ENCODE results near the gene INSR. TPM values are rescaled to one million over a fixed set of nuclear protein-coding genes. Genes with fewer than 3 reads are reported as not detected.

The INSR gene
- total RNA-seq, 2 donors from 2014 or later, result 44.6 to 52.9 TPM

GRCh38 chr19:7124782-7125181, 169.4 kb downstream of the INSR start:
- intact Hi-C loops (cut with DNase I), result no loop called here
- ATAC-seq, result no peak
- DNase-seq, result no peak

GRCh38 chr19:7122701-7123100, 171.5 kb downstream of the INSR start:
- DNase-seq (no peak), ATAC-seq (no peak)
- intact Hi-C loops (cut with DNase I), result no loop called here

GRCh38 chr19:7120499-7120898, 173.7 kb downstream of the INSR start:
- intact Hi-C loops (cut with DNase I), result no loop called here
- DNase-seq (no peak), ATAC-seq (no peak)

GRCh38 chr19:7119582-7119981, 174.6 kb downstream of the INSR start:
- intact Hi-C loops (cut with DNase I), result no loop called here
- no peak for DNase-seq
- no peak for ATAC-seq

- ATAC-seq, result no peak
- intact Hi-C loops (cut with DNase I), result no loop called here
These were observed 177.0 kb downstream of the INSR start for GRCh38 chr19:7117248-7117647.

GRCh38 chr19:7115721-7116120, 178.5 kb downstream of the INSR start:
- ATAC-seq (no peak), DNase-seq (no peak)
- intact Hi-C loops (cut with DNase I), result no loop called here

More at GRCh38 chr19:7117248-7117647, 177.0 kb downstream of the INSR start:
- DNase-seq, result no peak

- intact Hi-C loops (cut with DNase I), result no loop called here
- DNase-seq (no peak), ATAC-seq (no peak)
These were observed 181.0 kb downstream of the INSR start for GRCh38 chr19:7113233-7113632.

GRCh38 chr19:7112675-7113074, 181.5 kb downstream of the INSR start:
- DNase-seq, result no peak
- no peak for ATAC-seq
- intact Hi-C loops (cut with DNase I), result no loop called here

GRCh38 chr19:7109678-7110289, 184.4 kb downstream of the INSR start:
- intact Hi-C loops (cut with DNase I), result loop anchor here in 1 of 2 donors (10.0 kb wide), 1 partner anchor 695 kb away; no protein-coding TSS in a partner anchor
- ATAC-seq, result no peak
- DNase-seq, result no peak

- no peak for DNase-seq
- ATAC-seq, result no peak
- intact Hi-C loops (cut with DNase I), result loop anchor here in 1 of 2 donors (10.0 kb wide), 1 partner anchor 698 kb away; no protein-coding TSS in a partner anchor
These were observed 187.2 kb downstream of the INSR start for GRCh38 chr19:7106711-7107657.

GRCh38 chr19:7104747-7105447, 189.3 kb downstream of the INSR start:
- ATAC-seq, result peak in 1 of 2 donors; percentile 21
- intact Hi-C loops (cut with DNase I), result loop anchor here in 1 of 2 donors (10.0 kb wide), 1 partner anchor 700 kb away; no protein-coding TSS in a partner anchor
- DNase-seq, result no peak

- DNase-seq (no peak), ATAC-seq (no peak)
- intact Hi-C loops (cut with DNase I), result loop anchor here in 1 of 2 donors (2.0 to 10.0 kb wide), 2 partner anchors 239 to 703 kb away; no protein-coding TSS in a partner anchor
These were observed 192.5 kb downstream of the INSR start for GRCh38 chr19:7101498-7102253.

- DNase-seq (no peak), ATAC-seq (no peak)
- intact Hi-C loops (cut with DNase I), result no loop called here
These were observed 194.7 kb downstream of the INSR start for GRCh38 chr19:7099597-7099921.

GRCh38 chr19:7098701-7099596, 195.3 kb downstream of the INSR start:
- ATAC-seq (peak; percentile 96 to 97), DNase-seq (peak; percentile 93)
- intact Hi-C loops (cut with DNase I), result no loop called here

GRCh38 chr19:7098096-7098495, 196.1 kb downstream of the INSR start:
- no peak for ATAC-seq
- no peak for DNase-seq
- intact Hi-C loops (cut with DNase I), result no loop called here

GRCh38 chr19:7088999-7089398, 205.2 kb downstream of the INSR start:
- ATAC-seq (no peak), DNase-seq (no peak)
- intact Hi-C loops (cut with DNase I), result no loop called here

GRCh38 chr19:7083076-7083956, 210.9 kb downstream of the INSR start:
- ATAC-seq (no peak), DNase-seq (no peak)
- intact Hi-C loops (cut with DNase I), result no loop called here
